GOT3 (cell line): ENCODE results near the gene KCTD1.

Experiments
- DNase-seq: peaks from one replicate; lab custom pipeline; 2025; ENCODE audit warnings: mixed read lengths; lab: John Stamatoyannopoulos, UW

The KCTD1 gene

DNA sequence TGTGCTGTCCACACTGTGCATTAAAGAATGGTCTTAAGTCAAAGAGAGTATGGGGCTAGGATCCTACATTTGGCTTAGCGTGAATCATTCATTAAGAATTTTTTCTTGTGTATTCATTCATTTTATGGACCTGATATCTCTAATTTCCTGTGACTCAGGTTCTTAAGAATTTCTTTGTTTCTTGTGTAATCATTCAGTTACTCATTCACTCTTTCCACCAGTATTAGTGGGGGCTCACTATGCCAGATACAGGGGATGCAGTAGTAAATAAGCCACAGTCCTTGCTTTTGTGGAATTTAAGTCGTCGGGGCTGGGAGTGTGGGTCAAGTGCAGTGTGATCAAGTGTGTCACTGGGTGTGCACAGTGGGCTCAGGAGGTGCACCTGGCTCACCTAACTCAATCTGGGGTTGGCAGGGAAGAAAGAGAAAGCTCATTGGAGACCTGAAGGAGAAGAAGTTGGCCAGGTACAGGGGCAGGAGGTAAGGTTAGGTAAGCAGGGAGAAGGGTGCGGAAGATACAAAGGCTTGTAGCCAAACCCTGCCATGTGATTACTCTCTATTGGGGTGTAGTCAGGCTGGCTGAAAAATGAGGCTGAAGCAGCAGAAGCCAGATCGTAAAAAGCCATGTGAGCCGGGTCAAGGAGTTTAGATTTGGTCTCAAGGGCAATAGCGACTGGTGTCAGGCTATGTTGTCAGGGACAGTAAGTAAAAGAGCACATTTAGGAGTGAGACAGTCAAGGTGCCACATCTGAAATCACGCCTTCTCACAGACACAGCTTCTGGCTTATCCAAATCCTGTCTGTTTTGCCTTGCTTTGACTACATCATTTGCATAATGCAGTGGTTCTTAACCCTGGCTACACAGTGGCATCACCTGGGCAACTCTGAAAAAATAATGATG is 67.2 kb downstream of the KCTD1 start:
- no peak for DNase-seq

GRCh38 chr18:26479681-26480079 is 68.7 kb downstream of the KCTD1 start:
- DNase-seq: no peak

GRCh38 chr18:26479065-26479680 is 69.2 kb downstream of the KCTD1 start:
- DNase-seq: no peak

DNA sequence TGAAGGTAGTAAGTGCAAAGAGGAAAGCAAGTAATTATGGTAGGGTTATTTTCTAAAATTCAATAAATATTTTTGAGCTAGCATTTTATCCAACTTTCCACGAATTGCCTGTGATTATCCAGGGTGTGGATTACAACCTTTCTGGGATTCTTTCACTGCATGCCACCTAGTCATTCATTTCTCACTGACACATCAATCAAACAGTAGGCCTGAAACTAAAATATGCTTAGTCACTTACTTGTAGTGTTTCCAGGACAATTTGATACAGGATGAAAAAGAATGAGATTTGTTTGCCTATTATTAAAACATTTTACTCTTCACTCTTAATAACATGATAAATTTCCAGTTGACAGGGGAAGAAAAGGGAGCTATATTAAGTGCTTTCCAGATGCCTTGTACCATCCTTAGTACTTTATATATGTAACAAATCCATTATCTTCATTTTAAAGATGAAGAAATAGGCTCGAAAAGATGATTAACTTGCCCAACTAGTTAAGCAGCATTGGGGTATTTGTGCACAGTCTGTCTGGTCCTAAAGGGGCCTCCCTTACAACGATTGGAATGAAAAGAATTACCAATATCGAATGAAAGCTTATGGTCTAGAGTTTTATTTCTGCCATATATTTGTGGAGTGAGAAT is 70.4 kb downstream of the KCTD1 start:
- no peak for DNase-seq

DNA sequence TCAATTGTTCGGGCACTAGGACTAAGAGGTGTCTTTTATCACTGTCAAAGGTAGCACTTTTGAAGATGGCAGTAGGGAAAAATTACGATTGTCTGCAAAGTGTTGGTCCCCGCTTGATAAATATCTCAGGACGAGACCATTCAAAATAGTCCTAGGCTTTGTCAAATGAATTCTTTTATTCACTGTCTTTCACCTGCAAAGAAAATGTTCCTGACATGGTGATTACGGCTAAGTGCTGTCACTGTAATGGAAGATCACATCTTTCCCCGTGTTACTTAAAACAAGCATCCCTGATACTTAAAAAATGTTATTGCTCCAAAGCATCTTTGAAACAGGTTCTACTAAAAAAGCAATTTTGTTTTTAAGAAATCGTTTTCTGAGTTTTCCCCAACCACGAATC is 71.7 kb downstream of the KCTD1 start:
- DNase-seq: no peak

DNA sequence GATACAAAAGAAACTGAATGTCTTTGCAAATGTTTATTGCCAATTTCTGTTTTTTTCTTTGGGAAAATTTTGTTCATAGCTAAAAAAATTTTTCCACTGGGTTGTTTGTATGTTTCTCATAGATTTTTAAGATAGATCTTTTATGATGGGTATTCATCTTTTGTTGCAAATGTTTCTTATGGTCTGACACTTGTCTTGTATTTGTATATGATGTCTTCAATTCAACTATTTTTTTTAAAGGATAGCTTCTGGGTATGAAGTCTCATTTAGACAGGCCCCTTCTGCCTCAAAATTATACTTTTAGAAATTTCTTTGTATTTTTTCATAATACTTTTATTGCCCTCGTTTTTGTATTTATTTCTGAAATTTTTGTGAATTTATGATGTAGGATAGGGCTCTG is 73.8 kb downstream of the KCTD1 start:
- no peak for DNase-seq

DNA sequence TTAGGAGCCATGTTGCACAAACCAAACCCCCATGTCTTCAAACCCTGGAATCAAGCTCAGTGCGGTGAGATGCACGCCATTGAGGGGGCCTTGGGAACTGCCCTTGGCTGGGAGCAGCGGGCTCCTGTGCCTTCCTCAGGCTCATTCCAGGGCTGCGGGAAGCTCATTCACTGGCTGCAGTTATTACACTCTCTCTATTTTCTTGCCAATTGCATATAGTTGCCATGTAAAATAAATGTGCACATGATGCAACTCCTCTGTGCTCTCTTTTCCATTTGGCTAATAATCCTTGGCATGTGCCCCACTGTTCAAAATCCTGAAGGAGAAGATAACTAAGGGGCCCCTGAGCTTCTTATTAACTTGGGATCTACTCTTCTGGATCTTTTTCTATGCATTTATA is 74.7 kb downstream of the KCTD1 start:
- DNase-seq: no peak

DNA sequence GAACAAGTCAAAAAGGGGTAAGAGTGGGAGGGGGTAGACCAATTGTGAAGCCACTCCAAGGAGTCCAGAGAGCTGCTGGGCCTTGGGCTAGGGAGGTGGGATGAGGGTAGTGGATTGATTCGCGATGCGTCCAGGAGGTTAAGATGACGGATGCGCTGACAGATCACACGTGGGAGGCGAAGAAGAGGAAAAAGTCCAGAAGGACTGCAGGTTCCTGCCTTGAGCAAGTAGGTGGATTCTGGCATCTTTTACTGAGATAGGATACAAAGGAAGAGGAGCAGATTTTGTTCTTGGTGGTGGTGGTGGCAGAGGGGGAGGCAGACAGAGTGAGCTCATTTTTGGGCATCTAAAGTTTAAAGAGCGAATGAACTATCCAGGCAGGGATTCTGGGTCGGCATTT is 76.5 kb downstream of the KCTD1 start:
- no peak for DNase-seq

- no peak for DNase-seq
Measured at GRCh38 chr18:26471027-26471426, 77.3 kb downstream of the KCTD1 start.

DNA sequence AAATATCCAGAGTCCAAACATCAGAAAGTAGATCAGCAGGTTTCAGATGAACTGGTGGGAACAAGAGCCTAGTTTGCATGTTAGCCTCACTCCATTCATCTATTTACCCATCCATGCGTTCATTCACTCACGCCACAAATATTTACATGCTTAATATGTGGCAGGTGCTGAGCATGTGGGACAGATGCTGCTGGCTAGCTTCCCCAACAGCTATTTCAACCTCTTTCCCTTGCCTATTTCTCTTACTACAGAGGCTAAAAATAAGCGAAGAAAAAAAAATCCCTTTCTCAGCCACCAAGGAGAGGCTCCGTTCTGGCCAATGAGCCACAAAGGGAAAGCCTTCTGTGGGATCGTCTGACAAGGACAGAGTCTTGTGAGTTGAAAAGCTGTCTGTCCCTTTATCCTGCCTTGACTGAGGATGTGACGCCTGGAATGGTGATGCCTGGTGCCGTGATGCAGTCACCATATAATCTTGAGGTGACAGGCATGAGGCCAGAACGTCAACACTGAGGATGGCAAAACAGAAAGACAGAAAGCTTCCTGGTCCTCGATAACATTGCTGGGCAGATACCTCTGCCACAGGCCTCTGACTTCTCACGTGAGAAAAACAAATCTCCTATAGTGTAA is 78.2 kb downstream of the KCTD1 start:
- DNase-seq: no peak

DNA sequence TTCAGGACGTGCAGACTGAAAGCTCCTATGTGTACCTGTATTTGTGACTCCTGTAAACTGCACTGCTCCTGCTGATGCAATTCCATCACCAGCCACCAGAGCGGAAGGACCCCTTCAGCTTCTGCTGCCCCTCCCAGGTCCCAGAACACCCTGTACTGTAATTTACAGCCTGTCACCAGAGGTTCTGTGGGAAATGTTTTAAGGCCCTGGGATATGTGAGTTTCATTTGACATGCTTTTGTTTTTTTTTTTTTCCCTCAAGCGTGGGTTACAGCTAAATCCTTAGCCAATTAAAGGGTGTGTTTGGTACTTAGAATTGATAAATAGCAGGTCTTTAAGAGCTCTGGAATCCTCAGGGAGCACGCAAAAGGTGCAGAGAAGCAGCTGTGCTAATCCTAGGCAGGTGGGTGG is 79.4 kb downstream of the KCTD1 start:
- DNase-seq: no peak

DNA sequence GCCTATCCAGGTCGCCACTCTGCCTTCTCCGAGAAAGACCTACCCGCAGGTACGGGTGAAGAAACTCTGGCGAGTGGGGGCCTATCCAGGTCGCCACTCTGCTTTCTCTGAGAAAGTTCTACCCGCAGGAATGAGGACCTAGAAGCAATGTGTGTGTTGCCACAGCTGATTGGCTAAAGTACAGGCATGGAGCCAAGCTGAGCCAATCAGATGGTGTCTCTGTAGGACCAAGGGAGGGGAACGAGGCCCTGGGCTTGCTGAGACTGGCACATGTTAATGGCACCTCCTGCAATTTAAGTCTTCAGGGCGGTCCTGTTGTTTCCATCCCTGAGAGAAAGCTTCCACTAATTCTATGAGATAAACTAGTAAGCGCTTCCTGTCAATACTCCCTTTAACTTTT is 82.3 kb downstream of the KCTD1 start:
- no peak for DNase-seq

DNA sequence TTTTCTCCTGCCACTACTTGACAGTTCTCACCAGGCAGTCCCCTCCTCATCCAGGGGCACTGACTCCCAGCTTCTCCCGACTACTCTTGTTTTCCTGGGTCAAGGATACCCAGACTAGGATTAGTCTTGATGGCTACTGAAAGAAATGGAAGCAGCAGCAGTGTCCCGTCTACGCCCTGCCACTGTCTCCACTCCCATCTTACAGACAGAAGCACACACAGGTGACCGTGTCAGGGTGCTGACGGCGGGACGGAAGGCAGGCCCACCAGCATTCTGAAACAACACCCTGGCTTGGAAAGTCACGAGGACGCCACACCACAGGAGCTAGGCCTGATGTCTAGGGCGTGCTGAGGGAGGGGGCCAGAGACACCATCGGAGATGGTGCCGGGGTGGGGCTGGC is 82.9 kb downstream of the KCTD1 start:
- no peak for DNase-seq

DNA sequence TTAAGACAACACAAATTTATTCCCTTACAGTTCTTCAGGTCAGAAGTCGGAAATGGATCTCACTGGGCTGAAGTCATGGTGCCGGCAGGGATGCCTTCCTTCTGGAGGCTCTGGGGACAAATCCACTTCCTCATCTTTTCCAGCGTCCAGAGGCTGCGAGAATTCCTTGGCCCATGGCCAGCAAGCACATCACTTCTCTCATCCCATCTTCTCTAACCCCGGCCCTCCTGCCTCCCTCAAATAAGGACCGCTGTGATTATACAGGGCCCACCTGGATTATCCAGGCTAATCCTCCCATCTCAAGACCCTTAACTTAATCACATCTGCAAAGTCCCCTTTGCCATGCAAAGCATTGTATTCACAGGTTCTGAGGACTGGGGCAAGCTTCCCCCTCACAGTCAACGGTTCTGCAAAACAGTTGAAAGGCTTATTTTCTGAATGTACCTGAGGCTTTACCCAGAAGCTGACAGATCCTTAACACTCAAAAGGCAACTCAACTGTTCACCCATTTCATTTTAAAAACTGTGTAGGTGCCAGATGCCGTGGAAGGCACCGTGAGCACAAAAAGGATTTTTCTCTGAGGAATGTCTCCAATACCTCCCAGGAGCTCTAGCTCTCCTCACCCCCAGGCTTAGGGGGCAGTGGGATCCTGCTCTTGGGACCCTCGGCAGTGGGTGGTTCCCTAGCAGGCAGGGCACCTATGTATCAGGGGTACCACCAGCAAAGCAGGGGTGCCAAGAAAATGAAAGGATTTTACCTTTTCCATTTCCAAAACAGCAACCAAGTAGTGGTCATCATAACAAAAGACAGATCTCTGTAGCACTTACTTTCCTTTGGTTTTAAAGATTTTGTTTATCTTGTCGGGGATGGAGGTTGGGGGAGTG is 84.0 kb downstream of the KCTD1 start:
- no peak for DNase-seq

DNA sequence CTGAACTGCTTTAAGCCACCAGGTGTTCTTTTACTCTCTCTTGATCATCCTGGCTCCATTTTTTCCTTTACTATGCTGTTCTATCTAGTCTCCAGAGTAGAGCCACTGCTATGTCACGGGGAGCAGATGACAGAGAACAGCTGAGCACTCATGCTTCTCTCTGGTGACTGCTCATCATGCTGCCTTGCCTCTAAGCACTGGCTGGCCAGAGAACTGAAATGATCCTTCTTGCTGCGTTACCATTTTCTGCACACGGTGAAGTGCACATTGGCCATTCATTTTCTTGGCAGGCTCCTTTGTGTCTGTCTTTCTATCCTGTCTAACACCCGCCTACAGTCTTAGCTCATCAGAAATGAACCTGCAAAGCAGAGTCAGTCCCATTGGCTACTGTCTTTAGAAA is 86.0 kb downstream of the KCTD1 start:
- DNase-seq: no peak

- no peak for DNase-seq
Measured at GRCh38 chr18:26461405-26461804, 86.9 kb downstream of the KCTD1 start.

- DNase-seq: no peak
Measured at GRCh38 chr18:26460449-26461091, 87.8 kb downstream of the KCTD1 start.

- no peak for DNase-seq
Measured at GRCh38 chr18:26459884-26460283, 88.5 kb downstream of the KCTD1 start.

GRCh38 chr18:26459340-26459739 is 89.0 kb downstream of the KCTD1 start:
- no peak for DNase-seq

GRCh38 chr18:26458526-26459232 is 89.7 kb downstream of the KCTD1 start:
- no peak for DNase-seq
